ENCODE data around the gene HIGD1A. TPM values are rescaled to one million over a fixed set of nuclear protein-coding genes. Genes with fewer than 3 reads are reported as not detected.
"Not testable (repeated sequence)": the region's sequence is repeated elsewhere in the genome, so short reads cannot be mapped to it uniquely, and the experiment has no call there.

The HIGD1A gene
- polyA plus RNA-seq, 6 donors from 2014 or later: 47.7 to 83.7 (median 65.3) TPM

- no peaks in the 10 kb centered on the region for H3K36me3 Mint-ChIP-seq
- H3K4me3 Mint-ChIP-seq: peak overlapping the region in 1 of 8 donors; percentile 21
- no peaks in the 10 kb centered on the region for H3K4me1 Mint-ChIP-seq
- peaks cover 0 to 2% (median 0%) of the 10 kb centered on the region in 7 donors for H3K9me3 Mint-ChIP-seq
- H3K27ac Mint-ChIP-seq: peak overlapping the region in 1 of 6 donors; percentile 65
- no peak for ATAC-seq (ENCODE audit: low read depth in 2 of 2)
- DNase-seq: no peak
- peaks cover 0 to 8% (median 4%) of the 10 kb centered on the region in 3 donors for H3K27me3 Mint-ChIP-seq
Observed at GRCh38 chr3:42822828-42823227, 18.5 kb upstream of the HIGD1A start.

DNA sequence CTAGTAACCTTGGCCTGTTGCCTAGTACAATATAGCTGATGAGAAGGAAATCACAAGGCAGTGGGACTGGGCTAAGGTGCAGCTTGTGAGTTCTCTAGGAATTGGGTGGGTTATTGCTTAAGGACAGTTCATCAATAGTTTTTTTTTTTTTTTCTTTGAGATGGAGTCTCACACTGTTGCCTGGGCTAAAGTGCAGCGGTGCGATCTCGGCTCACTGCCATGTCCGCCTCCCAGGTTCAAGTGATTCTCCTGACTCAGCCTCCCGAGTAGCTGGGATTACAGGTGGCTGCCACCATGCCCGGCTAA lies 16.4 kb upstream of the HIGD1A start:
- Mint-ChIP-seq H3K4me3 (no peak overlapping the region), H3K36me3 (no peaks in the 10 kb centered on the region), H3K9me3 (peaks cover 0 to 2% (median 0%) of the 10 kb centered on the region in 7 donors), H3K27ac (no peak overlapping the region), H3K27me3 (peaks cover 0 to 8% (median 4%) of the 10 kb centered on the region in 3 donors), H3K4me1 (no peaks in the 10 kb centered on the region)
- ATAC-seq (ENCODE audit: low read depth in 2 of 2) (no peak), DNase-seq (no peak)

DNA sequence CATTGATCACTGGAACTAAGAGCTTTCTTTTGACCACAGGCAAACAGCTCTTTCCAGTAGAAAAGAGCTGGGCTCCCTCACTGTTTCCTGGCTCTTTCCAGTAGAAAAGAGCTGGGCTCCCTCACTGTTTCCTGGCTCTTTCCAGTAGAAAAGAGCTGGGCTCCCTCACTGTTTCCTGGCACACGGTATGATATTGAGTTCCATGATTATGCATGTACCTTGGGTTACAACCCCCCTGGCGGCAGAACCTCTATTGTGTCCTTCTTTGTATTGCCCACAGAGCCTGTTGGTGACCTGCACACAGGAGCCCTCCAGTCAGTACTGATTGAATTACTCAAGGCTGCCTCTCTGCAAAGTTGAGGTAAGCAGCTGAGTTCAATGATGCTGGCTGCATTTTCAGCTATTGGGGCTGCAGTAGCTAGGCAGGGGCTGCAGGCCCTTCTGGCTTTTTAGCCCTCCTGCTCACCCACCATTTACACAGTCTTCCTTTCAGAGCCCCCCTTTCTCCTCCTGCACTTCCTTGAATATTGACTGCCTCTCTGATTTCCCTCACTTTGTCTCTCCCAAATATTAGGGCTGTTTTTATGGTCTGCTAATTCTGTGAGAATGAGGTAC lies 15.2 kb upstream of the HIGD1A start:
- Mint-ChIP-seq H3K27ac (peak overlapping the region in 1 of 6 donors; percentile 41), H3K9me3 (peaks cover 0 to 1% (median 0%) of the 10 kb centered on the region in 7 donors), H3K27me3 (peaks cover 0 to 8% (median 3%) of the 10 kb centered on the region in 3 donors), H3K36me3 (no peaks in the 10 kb centered on the region), H3K4me1 (no peaks in the 10 kb centered on the region), H3K4me3 (no peak overlapping the region)
- ATAC-seq (ENCODE audit: low read depth in 2 of 2) (no peak), DNase-seq (no peak)

- H3K4me3 Mint-ChIP-seq: no peak overlapping the region
- peaks cover 3 to 10% (median 10%) of the 10 kb centered on the region in 3 donors for H3K4me1 Mint-ChIP-seq
- no peaks in the 10 kb centered on the region for H3K9me3 Mint-ChIP-seq
- H3K27ac Mint-ChIP-seq: no peak overlapping the region
- DNase-seq: no peak
- no peaks in the 10 kb centered on the region for H3K27me3 Mint-ChIP-seq
- ATAC-seq (ENCODE audit: low read depth in 2 of 2): no peak
- H3K36me3 Mint-ChIP-seq: no peaks in the 10 kb centered on the region
Observed at GRCh38 chr3:42815826-42816225, 11.5 kb upstream of the HIGD1A start.

- Mint-ChIP-seq H3K27me3 (no peaks in the 10 kb centered on the region), H3K27ac (peak overlapping the region in 1 of 6 donors; percentile 34), H3K9me3 (no peaks in the 10 kb centered on the region), H3K4me3 (no peak overlapping the region), H3K36me3 (no peaks in the 10 kb centered on the region), H3K4me1 (peaks cover 3 to 11% (median 10%) of the 10 kb centered on the region in 3 donors)
- ATAC-seq (ENCODE audit: low read depth in 2 of 2) (no peak), DNase-seq (no peak)
Observed at GRCh38 chr3:42814914-42815507, 10.7 kb upstream of the HIGD1A start.

- no peaks in the 10 kb centered on the region for H3K9me3 Mint-ChIP-seq
- DNase-seq (no peak), ATAC-seq (ENCODE audit: low read depth in 2 of 2) (no peak)
- H3K4me1 Mint-ChIP-seq: peaks cover 3 to 11% (median 10%) of the 10 kb centered on the region in 3 donors
- no peaks in the 10 kb centered on the region for H3K27me3 Mint-ChIP-seq
- no peak overlapping the region for H3K4me3 Mint-ChIP-seq
- no peaks in the 10 kb centered on the region for H3K36me3 Mint-ChIP-seq
- H3K27ac Mint-ChIP-seq: no peak overlapping the region
Observed at GRCh38 chr3:42814246-42814645, 10.0 kb upstream of the HIGD1A start.

DNA sequence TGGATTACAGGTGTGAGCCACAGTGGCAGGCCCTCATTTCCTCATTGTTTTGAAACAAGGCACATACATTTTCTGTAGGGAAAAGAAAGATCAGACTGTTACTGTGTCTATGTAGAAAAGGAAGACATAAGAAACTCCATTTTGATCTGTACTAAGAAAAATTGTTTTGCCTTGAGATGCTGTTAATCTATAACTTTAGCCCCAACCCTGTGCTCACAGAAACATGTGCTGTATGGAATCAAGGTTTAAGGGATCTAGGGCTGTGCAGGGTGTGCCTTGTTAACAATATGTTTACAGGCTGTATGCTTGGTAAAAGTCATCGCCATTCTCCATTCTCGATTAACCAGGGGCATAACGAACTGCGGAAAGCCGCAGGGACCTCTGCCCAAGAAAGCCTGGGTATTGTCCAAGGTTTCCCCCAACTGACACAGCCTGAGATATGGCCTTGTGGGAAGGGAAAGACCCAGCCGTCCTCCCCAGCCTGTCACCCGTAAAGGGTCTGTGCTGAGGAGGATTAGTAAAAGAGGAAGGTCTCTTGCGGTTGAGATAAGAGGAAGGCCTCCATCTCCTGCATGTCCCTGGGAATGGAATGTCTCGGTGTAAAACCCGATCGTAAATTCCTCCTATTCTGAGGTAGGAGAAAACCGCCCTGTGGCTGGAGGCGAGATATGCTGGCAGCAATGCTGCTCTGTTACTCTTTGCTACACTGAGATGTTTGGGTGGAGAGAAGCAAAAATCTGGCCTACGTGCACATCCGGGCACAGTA lies 7.0 kb upstream of the HIGD1A start:
- peaks cover 3 to 11% (median 10%) of the 10 kb centered on the region in 3 donors for H3K4me1 Mint-ChIP-seq
- peak overlapping the region in 2 of 8 donors; percentile 17 to 55 for H3K4me3 Mint-ChIP-seq
- DNase-seq, H3K27me3 Mint-ChIP-seq, H3K36me3 Mint-ChIP-seq, H3K9me3 Mint-ChIP-seq: not testable (repeated sequence)
- ATAC-seq (ENCODE audit: low read depth in 2 of 2): peak in 1 of 2 donors; percentile 32
- H3K27ac Mint-ChIP-seq: peak overlapping the region in 3 of 6 donors; percentile 5 to 29 (median 24)

- not testable (repeated sequence) for ATAC-seq (ENCODE audit: low read depth in 2 of 2); H3K4me3 Mint-ChIP-seq; DNase-seq; H3K36me3 Mint-ChIP-seq; H3K9me3 Mint-ChIP-seq
- H3K27me3 Mint-ChIP-seq: peaks cover 3 to 13% (median 7%) of the 10 kb centered on the region in 3 donors
- peaks cover 3 to 11% (median 10%) of the 10 kb centered on the region in 3 donors for H3K4me1 Mint-ChIP-seq
- H3K27ac Mint-ChIP-seq: peak overlapping the region in 1 of 6 donors; percentile 78
Observed at GRCh38 chr3:42810706-42811105, 6.4 kb upstream of the HIGD1A start.

- Mint-ChIP-seq H3K9me3 (no peaks in the 10 kb centered on the region), H3K36me3 (no peaks in the 10 kb centered on the region), H3K4me3 (no peak within 1 kb of the TSS), H3K27ac (peak within 1 kb of the TSS in 1 of 6 donors; percentile 54), H3K27me3 (peaks cover 9 to 19% (median 12%) of the 10 kb centered on the region in 3 donors), H3K4me1 (peaks cover 6 to 25% (median 21%) of the 10 kb centered on the region in 3 donors)
- no peak for ATAC-seq (ENCODE audit: low read depth in 2 of 2)
- no peak for DNase-seq
Observed at GRCh38 chr3:42809202-42809601, 4.9 kb upstream of the HIGD1A start, which contains the start of gene ACKR2. Gene ACKR2, plus strand, starts transcription at chr3:42809445. Its CDS starts 55,058 bp downstream, at chr3:42864503.

DNA sequence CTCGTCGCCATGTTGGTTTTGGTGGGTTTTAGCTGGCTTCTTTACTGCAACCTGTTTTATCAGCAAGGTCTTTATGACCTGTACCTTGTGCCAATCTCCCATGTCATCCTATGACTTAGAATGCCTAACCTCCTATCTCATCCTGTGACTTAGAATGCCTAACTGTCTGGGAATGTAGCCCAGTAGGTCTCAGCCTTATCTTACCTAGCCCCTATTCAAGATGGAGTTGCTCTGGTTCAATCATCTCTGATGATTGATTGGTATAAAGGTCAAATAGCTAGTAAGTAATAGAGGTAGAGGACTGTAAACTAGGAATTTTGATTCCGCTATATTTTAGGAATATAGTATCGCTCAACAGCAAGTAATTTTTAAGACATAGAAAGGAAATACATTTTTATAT lies 3.6 kb upstream of the HIGD1A start:
- Mint-ChIP-seq H3K4me1 (peaks cover 17 to 38% (median 33%) of the 10 kb centered on the region in 3 donors), H3K9me3 (no peaks in the 10 kb centered on the region), H3K27me3 (peaks cover 9 to 19% (median 12%) of the 10 kb centered on the region in 3 donors), H3K36me3 (no peaks in the 10 kb centered on the region), H3K4me3 (peak overlapping the region in 1 of 8 donors; percentile 59), H3K27ac (no peak overlapping the region)
- DNase-seq (no peak), ATAC-seq (ENCODE audit: low read depth in 2 of 2) (no peak)

- H3K27ac Mint-ChIP-seq: peak overlapping the region in 3 of 6 donors; percentile 83 to 96 (median 90)
- peak overlapping the region; percentile 91 to 99 (median 96) for H3K4me3 Mint-ChIP-seq
- DNase-seq (no peak), ATAC-seq (ENCODE audit: low read depth in 2 of 2) (no peak)
- no peaks in the 10 kb centered on the region for H3K36me3 Mint-ChIP-seq
- H3K9me3 Mint-ChIP-seq: no peaks in the 10 kb centered on the region
- peaks cover 9 to 19% (median 12%) of the 10 kb centered on the region in 3 donors for H3K27me3 Mint-ChIP-seq
- H3K4me1 Mint-ChIP-seq: peaks cover 29 to 42% (median 36%) of the 10 kb centered on the region in 3 donors
Observed at GRCh38 chr3:42805141-42805821, 991 bp upstream of the HIGD1A start.

DNA sequence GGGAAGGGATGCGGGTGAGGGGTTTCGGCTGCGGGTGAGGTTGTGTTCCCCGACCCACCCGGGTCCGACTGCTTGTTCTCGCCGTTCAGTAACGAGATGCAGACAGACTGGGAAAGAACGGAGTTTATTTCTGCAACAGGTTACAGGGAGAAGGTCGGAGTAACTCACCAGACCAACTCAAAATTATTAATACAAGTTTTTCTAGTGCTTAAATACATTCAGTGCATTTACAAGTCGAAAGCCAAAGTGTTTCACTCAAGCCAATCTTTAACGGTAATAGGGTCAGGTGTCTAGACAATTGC lies 492 bp upstream of the HIGD1A start:
- Mint-ChIP-seq H3K4me3 (peak overlapping the region; percentile 91 to 99 (median 96)), H3K27me3 (peaks cover 9 to 19% (median 12%) of the 10 kb centered on the region in 3 donors), H3K36me3 (no peaks in the 10 kb centered on the region), H3K9me3 (no peaks in the 10 kb centered on the region), H3K27ac (peak overlapping the region in 5 of 6 donors; percentile 44 to 97 (median 96)), H3K4me1 (peaks cover 31 to 45% (median 41%) of the 10 kb centered on the region in 3 donors)
- DNase-seq (no peak), ATAC-seq (ENCODE audit: low read depth in 2 of 2) (peak; percentile 2 to 3)

GRCh38 chr3:42803414-42804105 lies 730 bp downstream of the HIGD1A start:
- DNase-seq (peak; percentile 16), ATAC-seq (ENCODE audit: low read depth in 2 of 2) (peak; percentile 9 to 15)
- Mint-ChIP-seq H3K4me1 (peaks cover 31 to 47% (median 45%) of the 10 kb centered on the region in 3 donors), H3K9me3 (no peaks in the 10 kb centered on the region), H3K36me3 (no peaks in the 10 kb centered on the region), H3K27ac (peak overlapping the region; percentile 88 to 97 (median 96)), H3K27me3 (peaks cover 9 to 19% (median 12%) of the 10 kb centered on the region in 3 donors), H3K4me3 (peak overlapping the region; percentile 91 to 99 (median 96))

Measured in naive B cell (primary cell).